Spleen (tissue), 11 donors: ENCODE measurements around the gene B4GALNT3. TPM values are rescaled to one million over a fixed set of nuclear protein-coding genes. Genes with fewer than 3 reads are reported as not detected.

ENCODE experiments used
- DNase-seq: peaks from one replicate; pipeline ENCODE4 v3.0.0-alpha.2; 2020
- H3K27ac ChIP-seq, 8 donors: fragments of 200-600 bp; sonication (generic) in 7 of 8; 1 replicate in 4 of 8; 2 replicates in 4 of 8; pipeline versions ENCODE4 v1.5.0 to v1.8.0; 2016 to 2021; ENCODE audit warnings: inconsistent platforms in 4 of 8, mild to moderate bottlenecking in 4 of 8, moderate library complexity in 1 of 8
- H3K27me3 ChIP-seq, 7 donors: fragments of 200-600 bp; sonication (generic) in 6 of 7; replicated peaks in 1 of 7; 1 replicate in 4 of 7; 2 replicates in 3 of 7; pipeline versions ENCODE4 v1.5.0 to v1.8.0; 2016 to 2021; ENCODE audit warnings: inconsistent platforms in 3 of 7, mild to moderate bottlenecking in 1 of 7
- H3K36me3 ChIP-seq, 6 donors: fragments of 200-600 bp; sonication (generic) in 5 of 6; 1 replicate in 4 of 6; 2 replicates in 2 of 6; pipeline versions ENCODE4 v1.5.0 to v1.8.0; 2016 to 2021; ENCODE audit warnings: inconsistent platforms in 2 of 6
- H3K4me1 ChIP-seq, 6 donors: fragments of 200-600 bp; sonication (generic) in 5 of 6; 1 replicate in 3 of 6; 2 replicates in 3 of 6; pipeline versions ENCODE4 v1.5.0 to v1.8.0; 2016 to 2021; ENCODE audit warnings: inconsistent platforms in 3 of 6
- H3K4me3 ChIP-seq, 8 donors: fragments of 200-600 bp; sonication (generic) in 7 of 8; 1 replicate in 4 of 8; 2 replicates in 4 of 8; pipeline versions ENCODE4 v1.5.0 to v1.8.0; 2016 to 2021; ENCODE audit warnings: inconsistent platforms in 4 of 8, mild to moderate bottlenecking in 4 of 8, moderate library complexity in 2 of 8
- H3K9me3 ChIP-seq, 8 donors: fragments of 200-600 bp; sonication (generic) in 7 of 8; 1 replicate in 4 of 8; 2 replicates in 4 of 8; pipeline versions ENCODE4 v1.5.0 to v1.8.0; 2016 to 2021; ENCODE audit warnings: inconsistent platforms in 4 of 8
- POLR2A ChIP-seq, 3 donors: fragments of 450-650 bp; IDR thresholded peaks; one replicate each; pipeline ENCODE4 v1.5.1; 2017; ENCODE audit warnings: antibody characterized with exemption in 3 of 3, mild to moderate bottlenecking in 1 of 3
- POLR2AphosphoS5 ChIP-seq, 3 donors: sonication (generic); formaldehyde crosslinking; IDR thresholded peaks; one replicate each; pipeline ENCODE4 v1.5.1; 2017; ENCODE audit warnings: antibody characterized with exemption in 3 of 3
- WGBS, 5 donors: extraction: QIAGEN DNeasy Blood & Tissue Kit in 3 of 5; methylation state at CpG; one replicate each; pipeline versions ENCODE4 v1.1.5 to v1.1.7; 2013 to 2018; 5-methylcytosine and 5-hydroxymethylcytosine counted together
- intact Hi-C: fragments of 100-400 bp; cut with DNase I; formaldehyde crosslinking; loops from one replicate; pipeline ENCODE4 v1.15.0; 2023; ENCODE audit warnings: low total_unique reads
- polyA plus RNA-seq, 3 donors: library from polyadenylated mRNA; stranded (reverse); fragments of 200-250 nt; gene quantifications; one replicate each; pipeline ENCODE4 v1.2.1, GENCODE V29; 2013
- total RNA-seq, 7 donors: library from RNA; depleted of rRNA in 3 of 7; stranded (reverse); fragments of >200 nt in 3 of 7; fragmentation: NEBNext Ultra II Directional in 4 of 7; extraction: Animal tissue kit (Norgen Biotek cat#: 25700) in 4 of 7; gene quantifications; one replicate each; pipeline versions ENCODE4 v1.1.0 to v1.2.1, GENCODE V29; 2016 to 2021
- TF ChIP-seq, protein P1 (sequence below), 11 experiments: fragments of 200-600 bp in 7 of 11; fragments of 450-650 bp in 4 of 11; sonication (generic) in 4 of 11; IDR thresholded peaks in 8 of 11; conservative IDR thresholded peaks in 3 of 11; 1 replicate in 7 of 11; 2 replicates in 4 of 11; pipeline versions ENCODE4 v1.4.0 to v1.8.0; 2016 to 2021; ENCODE audit warnings: antibody characterized with exemption in 11 of 11, inconsistent platforms in 4 of 11, mild to moderate bottlenecking in 1 of 11
- donor health status: healthy with polysubstance abuse.
- donor health status: DM: no; HTN: no; CAD: no; lungs with moderate emphysema.
- donor health status: DM: no; HTN: no; CAD: no.
- donor health status: Bipolar disorder and iron deficiency.
- donor health status: healthy.
- donor health status: DM: no; HTN: no; CAD: no.
- donor health status: DM: yes; HTN: yes; CAD: no.

B4GALNT3 gene
- total and polyA plus RNA-seq, 10 donors: 0.28 to 2.0 (median 1.5) TPM

DNA sequence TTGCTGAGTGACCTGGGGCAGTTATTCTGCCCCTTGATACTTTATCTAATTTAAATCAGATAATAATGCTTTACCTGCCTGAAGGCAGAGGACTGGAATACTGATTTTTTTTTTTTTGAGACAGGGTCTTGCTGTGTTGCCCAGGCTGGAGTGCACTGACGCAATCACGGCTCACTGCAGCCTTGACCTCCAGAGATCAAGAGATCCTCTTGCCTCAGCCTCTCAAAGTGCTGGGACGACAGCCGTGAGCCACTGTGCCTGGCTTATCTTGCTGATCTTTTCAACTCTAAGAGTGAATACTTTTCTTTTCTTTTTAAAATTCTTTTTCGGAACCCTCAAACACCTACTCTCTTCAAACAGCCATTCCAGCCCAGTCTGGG, 699 bp upstream of the B4GALNT3 start:
- Histone ChIP-seq H3K27me3 (peaks cover 0 to 72% (median 36%) of the 10 kb centered on the region in 7 donors), H3K9me3 (no peaks in the 10 kb centered on the region), H3K27ac (no peak overlapping the region), H3K4me1 (peaks cover 5 to 22% (median 17%) of the 10 kb centered on the region in 6 donors), H3K36me3 (no peaks in the 10 kb centered on the region), H3K4me3 (peak overlapping the region in 5 of 8 donors; percentile 38 to 78 (median 54))
- 55 to 73% (median 68%) methylated on average over 5 of the region's 5 CpGs for WGBS, 5 donors
- DNase-seq: no peak
- intact Hi-C loops: loop anchor here (5.0 kb wide), 1 partner anchor 88 kb away; no protein-coding TSS in a partner anchor
- TF ChIP-seq POLR2A (IDR thresholded peaks at IDR 0.05): no peak
- TF ChIP-seq, protein P1, sequence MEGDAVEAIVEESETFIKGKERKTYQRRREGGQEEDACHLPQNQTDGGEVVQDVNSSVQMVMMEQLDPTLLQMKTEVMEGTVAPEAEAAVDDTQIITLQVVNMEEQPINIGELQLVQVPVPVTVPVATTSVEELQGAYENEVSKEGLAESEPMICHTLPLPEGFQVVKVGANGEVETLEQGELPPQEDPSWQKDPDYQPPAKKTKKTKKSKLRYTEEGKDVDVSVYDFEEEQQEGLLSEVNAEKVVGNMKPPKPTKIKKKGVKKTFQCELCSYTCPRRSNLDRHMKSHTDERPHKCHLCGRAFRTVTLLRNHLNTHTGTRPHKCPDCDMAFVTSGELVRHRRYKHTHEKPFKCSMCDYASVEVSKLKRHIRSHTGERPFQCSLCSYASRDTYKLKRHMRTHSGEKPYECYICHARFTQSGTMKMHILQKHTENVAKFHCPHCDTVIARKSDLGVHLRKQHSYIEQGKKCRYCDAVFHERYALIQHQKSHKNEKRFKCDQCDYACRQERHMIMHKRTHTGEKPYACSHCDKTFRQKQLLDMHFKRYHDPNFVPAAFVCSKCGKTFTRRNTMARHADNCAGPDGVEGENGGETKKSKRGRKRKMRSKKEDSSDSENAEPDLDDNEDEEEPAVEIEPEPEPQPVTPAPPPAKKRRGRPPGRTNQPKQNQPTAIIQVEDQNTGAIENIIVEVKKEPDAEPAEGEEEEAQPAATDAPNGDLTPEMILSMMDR (IDR thresholded peaks at IDR 0.05 in 8 of 11, conservative IDR thresholded peaks at IDR 0.05 in 3 of 11): no peak
- no peak for TF ChIP-seq POLR2AphosphoS5 (IDR thresholded peaks at IDR 0.05)

DNA sequence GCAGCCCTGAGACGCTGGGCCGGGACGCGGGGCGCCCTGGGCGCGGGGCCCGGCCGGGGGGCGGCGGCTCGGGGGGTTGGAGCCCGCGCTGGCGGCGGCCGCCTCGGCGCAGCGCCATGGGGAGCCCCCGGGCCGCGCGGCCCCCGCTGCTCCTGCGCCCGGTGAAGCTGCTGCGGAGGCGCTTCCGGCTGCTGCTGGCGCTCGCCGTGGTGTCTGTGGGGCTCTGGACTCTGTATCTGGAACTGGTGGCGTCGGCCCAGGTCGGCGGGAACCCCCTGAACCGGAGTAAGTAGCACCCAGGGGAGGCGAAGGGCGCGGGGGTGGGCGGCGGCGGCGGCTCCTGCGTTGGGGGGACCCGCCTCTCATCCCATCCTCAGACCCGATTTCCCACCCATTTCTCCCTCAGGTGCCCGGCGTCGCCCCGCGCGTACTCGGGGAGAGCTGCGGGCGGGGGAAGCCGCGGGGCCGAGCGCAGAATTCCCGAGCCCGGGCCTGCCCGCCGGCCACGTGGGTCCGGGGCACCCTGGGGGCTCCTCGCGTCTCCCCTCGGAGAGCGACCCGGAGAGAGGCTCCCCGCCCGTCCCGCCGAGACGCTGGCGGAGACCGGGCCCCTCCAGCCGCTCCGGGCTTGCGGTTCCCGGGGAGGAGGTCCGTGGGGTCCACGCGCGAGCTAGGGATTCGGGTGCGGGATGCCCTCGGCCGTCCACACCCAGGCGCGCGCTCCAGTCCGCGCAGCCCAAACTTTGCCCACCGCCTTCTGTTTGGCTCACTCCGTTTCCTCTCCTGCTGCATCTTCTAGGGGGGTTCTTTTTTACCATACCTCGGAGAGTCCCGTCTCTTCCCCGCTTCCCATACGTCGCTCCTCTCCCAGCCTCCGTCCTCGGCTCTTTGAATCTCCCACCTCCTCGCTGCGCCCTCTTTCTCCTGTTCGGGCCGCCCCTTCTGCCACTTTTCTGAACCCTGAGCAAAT, 807 bp downstream of the B4GALNT3 start:
- Histone ChIP-seq H3K4me1 (peaks cover 5 to 22% (median 17%) of the 10 kb centered on the region in 6 donors), H3K27ac (no peak overlapping the region), H3K9me3 (no peaks in the 10 kb centered on the region), H3K4me3 (peak overlapping the region; percentile 25 to 78 (median 49)), H3K27me3 (peaks cover 0 to 73% (median 36%) of the 10 kb centered on the region in 7 donors), H3K36me3 (no peaks in the 10 kb centered on the region)
- TF ChIP-seq, protein P1 (IDR thresholded peaks at IDR 0.05 in 8 of 11, conservative IDR thresholded peaks at IDR 0.05 in 3 of 11): no peak
- TF ChIP-seq POLR2AphosphoS5 (IDR thresholded peaks at IDR 0.05) (no peak), POLR2A (IDR thresholded peaks at IDR 0.05) (no peak)
- intact Hi-C loops: no loop called here
- WGBS, 5 donors: 4 to 13% (median 6%) methylated on average over 42 to 109 of the region's 109 CpGs
- peak; percentile 78 for DNase-seq

DNA sequence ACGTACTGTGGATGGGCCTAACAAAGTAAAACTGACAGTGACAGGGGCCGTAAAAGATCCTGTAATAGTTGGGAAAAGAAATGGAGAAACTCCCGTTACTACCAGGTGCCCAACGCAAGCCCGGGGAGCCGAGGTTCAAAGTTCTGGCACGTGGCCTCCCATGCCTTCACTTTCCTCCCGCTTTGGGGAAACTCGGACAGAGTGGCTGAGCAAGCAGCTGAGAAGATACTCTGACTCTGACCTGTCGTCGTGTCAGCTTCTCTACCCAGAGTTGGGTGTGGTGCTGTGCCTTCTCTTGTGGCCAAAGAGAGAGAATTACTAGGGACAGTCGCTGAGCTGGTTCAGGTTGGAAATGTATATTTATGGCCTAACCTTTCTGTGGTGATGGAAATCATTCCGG, 1.7 kb downstream of the B4GALNT3 start:
- no peak overlapping the region for H3K4me3 ChIP-seq
- no peak overlapping the region for H3K27ac ChIP-seq
- intact Hi-C loops: no loop called here
- H3K36me3 ChIP-seq: no peaks in the 10 kb centered on the region
- no peaks in the 10 kb centered on the region for H3K9me3 ChIP-seq
- H3K27me3 ChIP-seq: peaks cover 0 to 73% (median 36%) of the 10 kb centered on the region in 7 donors
- no peak for DNase-seq
- TF ChIP-seq POLR2A (IDR thresholded peaks at IDR 0.05) (no peak), POLR2AphosphoS5 (IDR thresholded peaks at IDR 0.05) (no peak)
- TF ChIP-seq, protein P1 (IDR thresholded peaks at IDR 0.05 in 8 of 11, conservative IDR thresholded peaks at IDR 0.05 in 3 of 11): no peak
- peaks cover 5 to 22% (median 17%) of the 10 kb centered on the region in 6 donors for H3K4me1 ChIP-seq
- WGBS, 5 donors: 66 to 85% (median 80%) methylated on average over 13 of the region's 13 CpGs
